ENCODE measurements around the gene GUSB.

GUSB gene

DNA sequence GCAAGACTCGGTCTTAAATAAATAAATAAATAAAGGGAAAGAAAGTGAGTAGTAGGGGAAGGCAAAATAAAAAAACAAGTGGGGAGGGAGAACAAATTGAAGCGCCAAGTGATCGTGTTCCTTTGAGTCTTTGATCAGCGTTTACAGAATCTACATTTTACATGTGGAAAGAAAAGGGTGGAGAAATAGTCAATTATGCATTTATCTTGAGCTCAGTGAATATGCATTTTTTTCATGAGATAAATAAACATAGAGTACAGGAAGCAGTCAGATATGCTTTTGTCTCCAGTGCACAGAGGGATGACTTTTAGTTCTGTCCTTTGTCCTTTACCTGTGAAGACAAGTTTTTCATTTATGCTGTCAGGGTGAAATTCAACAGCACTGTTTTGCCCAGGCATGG lies 6.1 kb upstream of the GUSB start:
- Histone ChIP-seq H3K36me3 (ENCODE audit: control insufficient read depth, low read length) (no peaks in the 10 kb centered on the region), H3K79me2 (ENCODE audit: control insufficient read depth, low read length) (no peaks in the 10 kb centered on the region), H3K4me2 (ENCODE audit: low read length) (no peak overlapping the region), H4K20me1 (ENCODE audit: control insufficient read depth, insufficient read depth, low read depth, low read length) (no peaks in the 10 kb centered on the region), H3K9me3 (ENCODE audit: control insufficient read depth, insufficient read depth, low read length) (no peaks in the 10 kb centered on the region), H3F3A (ENCODE audit: control insufficient read depth, insufficient read depth) (no peaks in the 10 kb centered on the region), H3K27ac (ENCODE audit: low read depth, low read length) (no peak overlapping the region), H3K27me3 (ENCODE audit: control insufficient read depth, low read length) (no peaks in the 10 kb centered on the region), H3K9me2 (replicated peaks; ENCODE audit: control insufficient read depth, low read length) (no peaks in the 10 kb centered on the region), H3K4me1 (ENCODE audit: control insufficient read depth, low read length) (no peaks in the 10 kb centered on the region), H3K4me3 (ENCODE audit: low read length) (no peak overlapping the region)
- TF ChIP-seq EZH2phosphoT487 (IDR thresholded peaks at IDR 0.05; ENCODE audit: borderline replicate concordance, low read length): no peak
- TF ChIP-seq, protein P1, sequence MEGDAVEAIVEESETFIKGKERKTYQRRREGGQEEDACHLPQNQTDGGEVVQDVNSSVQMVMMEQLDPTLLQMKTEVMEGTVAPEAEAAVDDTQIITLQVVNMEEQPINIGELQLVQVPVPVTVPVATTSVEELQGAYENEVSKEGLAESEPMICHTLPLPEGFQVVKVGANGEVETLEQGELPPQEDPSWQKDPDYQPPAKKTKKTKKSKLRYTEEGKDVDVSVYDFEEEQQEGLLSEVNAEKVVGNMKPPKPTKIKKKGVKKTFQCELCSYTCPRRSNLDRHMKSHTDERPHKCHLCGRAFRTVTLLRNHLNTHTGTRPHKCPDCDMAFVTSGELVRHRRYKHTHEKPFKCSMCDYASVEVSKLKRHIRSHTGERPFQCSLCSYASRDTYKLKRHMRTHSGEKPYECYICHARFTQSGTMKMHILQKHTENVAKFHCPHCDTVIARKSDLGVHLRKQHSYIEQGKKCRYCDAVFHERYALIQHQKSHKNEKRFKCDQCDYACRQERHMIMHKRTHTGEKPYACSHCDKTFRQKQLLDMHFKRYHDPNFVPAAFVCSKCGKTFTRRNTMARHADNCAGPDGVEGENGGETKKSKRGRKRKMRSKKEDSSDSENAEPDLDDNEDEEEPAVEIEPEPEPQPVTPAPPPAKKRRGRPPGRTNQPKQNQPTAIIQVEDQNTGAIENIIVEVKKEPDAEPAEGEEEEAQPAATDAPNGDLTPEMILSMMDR (IDR thresholded peaks at IDR 0.05; ENCODE audit: low read depth, low read length, poor library complexity, severe bottlenecking): no peak

GRCh38 chr7:65983965-65984658 lies 2.1 kb upstream of the GUSB start:
- no peaks in the 10 kb centered on the region for H3K9me2 ChIP-seq (replicated peaks; ENCODE audit: control insufficient read depth, low read length)
- H3K4me2 ChIP-seq (ENCODE audit: low read length): no peak overlapping the region
- no peak overlapping the region for H3K4me3 ChIP-seq (ENCODE audit: low read length)
- H3K79me2 ChIP-seq (ENCODE audit: control insufficient read depth, low read length): peaks cover 34% of the 10 kb centered on the region
- peaks cover 17% of the 10 kb centered on the region for H3K36me3 ChIP-seq (ENCODE audit: control insufficient read depth, low read length)
- no peak for TF ChIP-seq EZH2phosphoT487 (IDR thresholded peaks at IDR 0.05; ENCODE audit: borderline replicate concordance, low read length)
- TF ChIP-seq, protein P1 (IDR thresholded peaks at IDR 0.05; ENCODE audit: low read depth, low read length, poor library complexity, severe bottlenecking): no peak
- H3K4me1 ChIP-seq (ENCODE audit: control insufficient read depth, low read length): peaks cover 16% of the 10 kb centered on the region
- H3K27ac ChIP-seq (ENCODE audit: low read depth, low read length): no peak overlapping the region
- peaks cover 10% of the 10 kb centered on the region for H4K20me1 ChIP-seq (ENCODE audit: control insufficient read depth, insufficient read depth, low read depth, low read length)
- H3K27me3 ChIP-seq (ENCODE audit: control insufficient read depth, low read length): no peaks in the 10 kb centered on the region
- no peaks in the 10 kb centered on the region for H3K9me3 ChIP-seq (ENCODE audit: control insufficient read depth, insufficient read depth, low read length)
- H3F3A ChIP-seq (ENCODE audit: control insufficient read depth, insufficient read depth): no peaks in the 10 kb centered on the region

- TF ChIP-seq, protein P1 (IDR thresholded peaks at IDR 0.05; ENCODE audit: low read depth, low read length, poor library complexity, severe bottlenecking): no peak
- TF ChIP-seq EZH2phosphoT487 (IDR thresholded peaks at IDR 0.05; ENCODE audit: borderline replicate concordance, low read length): no peak
- no peaks in the 10 kb centered on the region for H3K9me3 ChIP-seq (ENCODE audit: control insufficient read depth, insufficient read depth, low read length)
- no peaks in the 10 kb centered on the region for H3K9me2 ChIP-seq (replicated peaks; ENCODE audit: control insufficient read depth, low read length)
- no peaks in the 10 kb centered on the region for H3K27me3 ChIP-seq (ENCODE audit: control insufficient read depth, low read length)
- H4K20me1 ChIP-seq (ENCODE audit: control insufficient read depth, insufficient read depth, low read depth, low read length): peaks cover 13% of the 10 kb centered on the region
- no peak overlapping the region for H3K27ac ChIP-seq (ENCODE audit: low read depth, low read length)
- H3K4me1 ChIP-seq (ENCODE audit: control insufficient read depth, low read length): peaks cover 16% of the 10 kb centered on the region
- no peaks in the 10 kb centered on the region for H3F3A ChIP-seq (ENCODE audit: control insufficient read depth, insufficient read depth)
- H3K79me2 ChIP-seq (ENCODE audit: control insufficient read depth, low read length): peaks cover 47% of the 10 kb centered on the region
- H3K4me2 ChIP-seq (ENCODE audit: low read length): peak overlapping the region; percentile 62
- peaks cover 40% of the 10 kb centered on the region for H3K36me3 ChIP-seq (ENCODE audit: control insufficient read depth, low read length)
- peak overlapping the region; percentile 86 for H3K4me3 ChIP-seq (ENCODE audit: low read length)
Measured at GRCh38 chr7:65980478-65981250, 1.3 kb downstream of the GUSB start.
